Raji (cell line): ENCODE results near the gene NUP107.

Experiments
- POLR2A ChIP-seq: IDR thresholded peaks from 2 replicates; pipeline ENCODE4 v1.6.1; 2011; ENCODE audit warnings: low read depth, low read length, control low read depth; ENCODE audit not compliant: insufficient read depth

Gene NUP107

GRCh38 chr12:68760806-68761441 lies 74.1 kb downstream of the NUP107 start:
- no peak for TF ChIP-seq POLR2A

DNA sequence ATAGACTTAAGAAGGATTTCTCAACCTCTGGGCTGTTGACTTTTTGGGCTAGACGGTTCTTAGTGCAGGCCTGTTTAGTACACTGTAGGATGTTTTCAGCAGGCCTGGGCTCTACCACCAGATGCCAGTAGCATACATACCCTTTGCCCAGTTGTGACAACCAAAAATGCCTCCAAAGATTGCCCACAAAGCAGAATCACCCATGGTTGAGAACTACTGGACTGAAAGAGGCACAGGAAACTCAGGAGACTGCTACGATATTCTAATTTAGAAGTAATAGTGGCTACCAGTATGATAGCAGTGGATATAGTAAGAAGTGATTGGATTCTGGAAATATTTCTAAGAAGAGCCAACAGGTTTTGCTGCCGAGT lies 74.6 kb downstream of the NUP107 start:
- no peak for TF ChIP-seq POLR2A

DNA sequence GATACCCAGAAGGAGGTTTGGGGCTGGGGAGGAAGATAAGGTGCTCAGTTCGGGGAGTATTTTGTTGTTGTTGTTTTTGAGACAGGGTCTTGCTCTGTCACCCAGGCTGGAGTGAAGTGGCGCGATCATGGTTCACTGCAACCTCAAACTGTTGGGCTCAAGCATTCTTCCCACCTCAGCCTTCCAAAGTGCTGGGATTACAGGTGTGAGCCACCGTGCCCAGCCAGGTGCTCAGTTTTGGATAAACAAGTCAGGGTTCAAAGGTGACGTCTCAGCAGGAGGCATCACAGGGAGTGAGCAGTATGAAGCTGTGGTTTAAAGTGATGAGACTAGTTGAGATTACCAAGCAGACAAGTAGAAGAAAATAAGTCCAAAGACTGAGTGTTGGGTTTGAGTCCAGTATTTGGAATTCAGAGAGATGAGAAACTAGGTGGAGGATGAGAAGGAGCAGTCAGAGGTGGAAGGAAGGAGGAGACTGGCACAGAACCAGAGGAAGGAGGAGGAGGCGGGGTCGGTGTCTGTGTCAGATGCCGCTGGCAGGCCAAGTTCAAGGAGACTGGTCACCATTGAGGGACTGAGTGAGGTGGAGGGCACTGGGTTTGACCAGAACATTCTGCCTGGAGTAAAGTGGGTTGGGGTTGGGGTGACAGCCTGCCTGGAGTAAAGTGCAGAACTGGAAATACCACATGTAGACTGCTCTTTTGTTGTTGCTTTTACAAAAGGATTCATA lies 75.3 kb downstream of the NUP107 start:
- no peak for TF ChIP-seq POLR2A

GRCh38 chr12:68762691-68763090 lies 75.9 kb downstream of the NUP107 start:
- no peak for TF ChIP-seq POLR2A

GRCh38 chr12:68765696-68766095 lies 78.9 kb downstream of the NUP107 start:
- no peak for TF ChIP-seq POLR2A

DNA sequence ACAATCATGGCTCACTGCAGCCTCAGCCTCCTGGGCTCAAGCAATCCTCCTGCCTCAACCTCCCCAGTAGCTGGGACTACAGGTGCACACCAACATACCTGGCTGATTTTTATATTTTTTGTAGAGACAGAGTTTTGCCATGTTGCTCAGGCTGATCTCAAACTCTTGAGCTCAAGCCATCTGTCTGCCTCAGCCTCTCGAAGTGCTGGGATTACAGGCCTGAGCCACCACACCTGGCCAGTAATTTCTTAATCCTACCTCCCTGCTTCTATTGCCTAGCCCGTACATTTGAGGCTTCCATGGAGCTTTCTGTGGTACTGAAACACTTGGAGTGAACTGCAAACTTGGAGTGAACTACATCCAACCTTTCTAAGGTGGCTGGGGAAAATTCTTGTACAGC lies 79.9 kb downstream of the NUP107 start:
- no peak for TF ChIP-seq POLR2A

GRCh38 chr12:68767191-68767590 lies 80.4 kb downstream of the NUP107 start:
- no peak for TF ChIP-seq POLR2A

GRCh38 chr12:68768431-68768939 lies 81.7 kb downstream of the NUP107 start:
- no peak for TF ChIP-seq POLR2A

- TF ChIP-seq POLR2A: no peak
Observed at GRCh38 chr12:68769941-68770340, 83.2 kb downstream of the NUP107 start.

- TF ChIP-seq POLR2A: no peak
Observed at GRCh38 chr12:68771223-68771925, 84.6 kb downstream of the NUP107 start.

DNA sequence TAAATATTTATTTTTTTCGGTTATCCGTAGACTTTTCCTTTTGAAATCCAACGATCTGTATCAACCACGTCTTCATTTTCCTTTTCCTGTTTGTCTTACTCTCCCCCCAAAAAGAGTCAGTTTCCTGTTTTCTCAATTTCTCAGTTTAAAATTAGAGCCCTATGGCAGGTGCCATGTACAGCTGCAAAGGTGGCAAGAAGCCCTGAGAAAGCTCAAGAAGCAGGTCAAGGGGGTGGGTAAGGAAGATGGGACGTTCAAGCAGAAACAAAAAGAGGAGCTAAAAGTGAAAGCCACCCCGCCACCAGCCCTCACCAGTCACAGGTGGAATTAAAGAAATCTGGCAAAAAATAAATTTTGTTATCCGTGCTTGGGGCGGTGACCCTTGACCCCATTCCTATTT lies 85.9 kb downstream of the NUP107 start:
- TF ChIP-seq POLR2A: no peak

DNA sequence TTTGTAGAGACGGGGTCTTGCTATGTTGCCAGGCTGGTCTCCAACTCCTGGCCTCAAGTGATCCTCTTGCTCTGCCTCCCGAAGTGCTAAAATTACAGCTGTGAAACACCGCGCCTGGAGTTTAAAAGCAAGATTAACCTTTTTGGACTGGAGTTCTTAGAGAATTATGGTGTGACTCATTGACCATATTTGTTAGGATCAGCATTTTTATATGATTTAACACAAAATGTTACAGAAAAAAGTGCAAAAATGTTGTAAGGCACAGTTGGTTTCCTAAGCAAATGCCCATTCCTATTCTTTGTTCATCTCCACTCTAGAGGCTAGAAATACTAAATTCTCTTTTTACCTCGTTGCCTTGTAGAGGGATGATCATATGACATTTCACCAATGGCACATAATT lies 86.8 kb downstream of the NUP107 start:
- no peak for TF ChIP-seq POLR2A

GRCh38 chr12:68775121-68775630 lies 88.4 kb downstream of the NUP107 start:
- no peak for TF ChIP-seq POLR2A

DNA sequence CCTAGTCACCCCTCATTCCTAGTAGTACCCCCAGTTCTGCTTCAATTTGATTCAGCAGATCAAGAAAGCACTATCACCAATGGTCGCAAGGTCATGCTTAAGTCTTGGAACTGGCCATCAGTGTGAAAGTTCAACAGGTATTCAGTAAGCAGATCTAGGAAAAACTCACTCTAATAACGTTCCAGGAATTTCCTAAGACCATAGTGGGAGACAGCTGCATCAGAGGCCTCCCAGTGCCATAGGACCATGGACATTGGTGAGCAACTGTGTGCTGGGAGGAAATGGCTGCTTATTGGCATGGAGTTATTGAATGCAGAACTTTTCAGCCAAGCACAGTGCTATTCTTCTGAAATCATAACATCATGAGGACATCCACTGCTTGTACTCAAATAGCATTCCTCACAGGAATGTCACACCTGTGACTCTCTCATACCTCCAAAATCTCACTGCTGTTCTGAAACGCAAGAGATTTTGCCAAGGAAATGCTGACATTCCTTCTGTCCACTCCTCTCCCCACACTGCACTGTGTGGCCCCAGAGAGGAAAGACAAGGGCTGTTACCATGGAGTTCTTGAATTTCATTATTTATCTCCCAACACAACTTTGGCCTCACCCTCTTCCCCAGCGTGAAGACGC lies 90.3 kb downstream of the NUP107 start:
- no peak for TF ChIP-seq POLR2A

GRCh38 chr12:68779280-68779679 lies 92.5 kb downstream of the NUP107 start:
- TF ChIP-seq POLR2A: no peak
